Gastrocnemius medialis (tissue), 4 donors: ENCODE data around the gene SLC30A10.

Experiments
- CTCF ChIP-seq, 5 experiments: fragments of 450-650 bp in 3 of 5; fragments of 200-600 bp in 2 of 5; sonication (generic) in 2 of 5; IDR thresholded peaks in 4 of 5; conservative IDR thresholded peaks in 1 of 5; 1 replicate in 4 of 5; 2 replicates in 1 of 5; pipeline ENCODE4 v1.5.1; 2016 to 2019; ENCODE audit warnings: antibody characterized with exemption in 5 of 5, mild to moderate bottlenecking in 3 of 5, moderate library complexity in 3 of 5
- POLR2A ChIP-seq, 2 donors: fragments of 450-650 bp; IDR thresholded peaks; one replicate each; pipeline ENCODE4 v1.6.1; 2017; ENCODE audit warnings: antibody characterized with exemption in 2 of 2, mild to moderate bottlenecking in 2 of 2, moderate library complexity in 2 of 2

GRCh38 chr1:219924342-219924741 is 4.0 kb downstream of the SLC30A10 start:
- TF ChIP-seq CTCF (IDR thresholded peaks at IDR 0.05 in 4 of 5, conservative IDR thresholded peaks at IDR 0.05 in 1 of 5) (no peak), POLR2A (IDR thresholded peaks at IDR 0.05) (no peak)
